GM18867 (cell line): ENCODE data around the gene SP9.

ENCODE experiments used
- ATAC-seq: cut with Tn5 transposase; IDR thresholded peaks from one replicate; pipeline ENCODE4 v1.9.1; 2021; ENCODE audit warnings: mild to moderate bottlenecking, moderate library complexity; ENCODE audit not compliant: unreplicated experiment

The SP9 gene

GRCh38 chr2:174333372-174334277 lies 1.1 kb upstream of the SP9 start:
- no peak for ATAC-seq

GRCh38 chr2:174334278-174334715 lies 457 bp upstream of the SP9 start:
- ATAC-seq = no peak

- no peak for ATAC-seq
These were observed 667 bp downstream of the SP9 start for GRCh38 chr2:174335254-174335987.

- ATAC-seq = no peak
These were observed 1.3 kb downstream of the SP9 start for GRCh38 chr2:174335988-174336500.

GRCh38 chr2:174336501-174337336 lies 2.0 kb downstream of the SP9 start:
- ATAC-seq = peak; percentile 73

- peak; percentile 36 for ATAC-seq
These were observed 2.8 kb downstream of the SP9 start for GRCh38 chr2:174337337-174338146.

- ATAC-seq = no peak
These were observed 3.4 kb downstream of the SP9 start for GRCh38 chr2:174338147-174338605.

GRCh38 chr2:174338671-174339560 lies 4.2 kb downstream of the SP9 start:
- no peak for ATAC-seq

GRCh38 chr2:174339561-174340399 lies 5.0 kb downstream of the SP9 start:
- no peak for ATAC-seq

GRCh38 chr2:174340400-174341292 lies 5.9 kb downstream of the SP9 start:
- no peak for ATAC-seq

GRCh38 chr2:174341293-174341994 lies 6.7 kb downstream of the SP9 start:
- ATAC-seq = peak; percentile 50

GRCh38 chr2:174341995-174342685 lies 7.4 kb downstream of the SP9 start:
- no peak for ATAC-seq

GRCh38 chr2:174342686-174343342 lies 8.1 kb downstream of the SP9 start:
- ATAC-seq = no peak

GRCh38 chr2:174343343-174343622 lies 8.5 kb downstream of the SP9 start:
- ATAC-seq = no peak

GRCh38 chr2:174343623-174344455 lies 9.1 kb downstream of the SP9 start:
- no peak for ATAC-seq
